Measurements from ENCODE around the gene CASZ1. TPM values are rescaled to one million over a fixed set of nuclear protein-coding genes. Genes with fewer than 3 reads are reported as not detected.

CASZ1 gene
- total RNA-seq, 1 experiment from 2014 or later = 27.8 TPM

DNA sequence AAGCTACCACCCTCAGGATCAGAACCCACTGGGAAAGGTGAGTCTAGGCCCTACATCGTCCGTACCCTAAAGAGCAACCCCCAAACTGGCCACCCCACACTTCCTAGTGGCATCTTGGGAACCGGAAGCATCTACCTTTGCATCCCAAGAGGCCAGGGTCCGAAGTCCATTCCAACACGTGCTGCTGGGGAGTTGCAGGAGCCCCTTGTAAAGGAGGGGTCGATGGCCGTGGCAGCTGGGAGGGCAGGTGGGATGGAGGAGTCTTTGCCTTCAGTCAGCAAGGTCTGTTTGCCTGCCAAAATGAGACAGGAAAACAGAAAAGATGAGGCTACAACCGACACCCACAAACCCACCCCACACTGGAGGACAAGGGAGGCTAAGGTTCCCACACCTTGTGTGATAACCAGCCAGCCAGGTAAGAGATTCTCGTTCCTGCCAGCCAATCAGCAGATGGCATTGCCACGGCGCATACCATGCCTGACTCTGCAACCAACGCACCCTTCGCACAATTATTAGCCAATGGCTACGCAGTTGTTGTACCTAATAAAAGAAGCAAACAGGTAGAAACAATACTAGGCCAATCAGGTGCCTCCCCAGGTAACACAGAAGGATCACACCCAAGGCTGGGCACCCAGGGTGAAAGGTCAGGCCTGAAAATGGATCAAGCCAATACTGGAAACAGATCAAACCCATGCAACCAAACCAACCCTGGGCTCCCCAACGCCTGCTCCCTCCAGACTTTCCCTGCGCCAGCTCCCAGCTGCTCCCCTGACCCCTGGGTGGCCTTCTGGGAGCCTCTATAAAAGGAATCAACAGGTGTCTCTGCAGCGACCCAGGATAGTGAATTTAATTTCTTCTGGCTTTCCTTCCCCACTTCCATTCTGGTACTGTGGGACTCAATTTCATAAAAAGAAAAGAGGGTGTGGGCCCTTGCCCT, 35.6 kb downstream of the CASZ1 start:
- BruUV-seq (replicated peaks) = no TSS peak
- H3K9me3 ChIP-seq (ENCODE audit: control insufficient read depth, insufficient read depth, low read depth, low read length) = no peaks in the 10 kb centered on the region
- no peaks in the 10 kb centered on the region for H3K36me3 ChIP-seq (ENCODE audit: control insufficient read depth, insufficient read depth, low read length)
- no peak for DNase-seq (ENCODE audit: low read depth, low spot score)
- in situ Hi-C loops (cut with HindIII; ENCODE audit: low pct_unique_long_range_greater_than_20kb, low sequenced_read_pairs) (no loop called here), intact Hi-C loops (cut with micrococcal nuclease; ENCODE audit: unreplicated experiment) (no loop called here)
- no peak overlapping the region for H3K4me3 ChIP-seq (ENCODE audit: low read depth in 2 of 2, low read length in 2 of 2)
- TF ChIP-seq SIN3A (IDR thresholded peaks at IDR 0.05; ENCODE audit: borderline replicate concordance, insufficient read depth, low read depth, low read length) (no peak), POLR2AphosphoS5 (IDR thresholded peaks at IDR 0.05; ENCODE audit: low read depth, low read length) (no peak), TCF7L2 (IDR thresholded peaks at IDR 0.05; ENCODE audit: low read depth, low read length) (no peak)
- TF ChIP-seq, protein P1, sequence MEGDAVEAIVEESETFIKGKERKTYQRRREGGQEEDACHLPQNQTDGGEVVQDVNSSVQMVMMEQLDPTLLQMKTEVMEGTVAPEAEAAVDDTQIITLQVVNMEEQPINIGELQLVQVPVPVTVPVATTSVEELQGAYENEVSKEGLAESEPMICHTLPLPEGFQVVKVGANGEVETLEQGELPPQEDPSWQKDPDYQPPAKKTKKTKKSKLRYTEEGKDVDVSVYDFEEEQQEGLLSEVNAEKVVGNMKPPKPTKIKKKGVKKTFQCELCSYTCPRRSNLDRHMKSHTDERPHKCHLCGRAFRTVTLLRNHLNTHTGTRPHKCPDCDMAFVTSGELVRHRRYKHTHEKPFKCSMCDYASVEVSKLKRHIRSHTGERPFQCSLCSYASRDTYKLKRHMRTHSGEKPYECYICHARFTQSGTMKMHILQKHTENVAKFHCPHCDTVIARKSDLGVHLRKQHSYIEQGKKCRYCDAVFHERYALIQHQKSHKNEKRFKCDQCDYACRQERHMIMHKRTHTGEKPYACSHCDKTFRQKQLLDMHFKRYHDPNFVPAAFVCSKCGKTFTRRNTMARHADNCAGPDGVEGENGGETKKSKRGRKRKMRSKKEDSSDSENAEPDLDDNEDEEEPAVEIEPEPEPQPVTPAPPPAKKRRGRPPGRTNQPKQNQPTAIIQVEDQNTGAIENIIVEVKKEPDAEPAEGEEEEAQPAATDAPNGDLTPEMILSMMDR (IDR thresholded peaks at IDR 0.05) = no peak
- TF ChIP-seq, protein P2, sequence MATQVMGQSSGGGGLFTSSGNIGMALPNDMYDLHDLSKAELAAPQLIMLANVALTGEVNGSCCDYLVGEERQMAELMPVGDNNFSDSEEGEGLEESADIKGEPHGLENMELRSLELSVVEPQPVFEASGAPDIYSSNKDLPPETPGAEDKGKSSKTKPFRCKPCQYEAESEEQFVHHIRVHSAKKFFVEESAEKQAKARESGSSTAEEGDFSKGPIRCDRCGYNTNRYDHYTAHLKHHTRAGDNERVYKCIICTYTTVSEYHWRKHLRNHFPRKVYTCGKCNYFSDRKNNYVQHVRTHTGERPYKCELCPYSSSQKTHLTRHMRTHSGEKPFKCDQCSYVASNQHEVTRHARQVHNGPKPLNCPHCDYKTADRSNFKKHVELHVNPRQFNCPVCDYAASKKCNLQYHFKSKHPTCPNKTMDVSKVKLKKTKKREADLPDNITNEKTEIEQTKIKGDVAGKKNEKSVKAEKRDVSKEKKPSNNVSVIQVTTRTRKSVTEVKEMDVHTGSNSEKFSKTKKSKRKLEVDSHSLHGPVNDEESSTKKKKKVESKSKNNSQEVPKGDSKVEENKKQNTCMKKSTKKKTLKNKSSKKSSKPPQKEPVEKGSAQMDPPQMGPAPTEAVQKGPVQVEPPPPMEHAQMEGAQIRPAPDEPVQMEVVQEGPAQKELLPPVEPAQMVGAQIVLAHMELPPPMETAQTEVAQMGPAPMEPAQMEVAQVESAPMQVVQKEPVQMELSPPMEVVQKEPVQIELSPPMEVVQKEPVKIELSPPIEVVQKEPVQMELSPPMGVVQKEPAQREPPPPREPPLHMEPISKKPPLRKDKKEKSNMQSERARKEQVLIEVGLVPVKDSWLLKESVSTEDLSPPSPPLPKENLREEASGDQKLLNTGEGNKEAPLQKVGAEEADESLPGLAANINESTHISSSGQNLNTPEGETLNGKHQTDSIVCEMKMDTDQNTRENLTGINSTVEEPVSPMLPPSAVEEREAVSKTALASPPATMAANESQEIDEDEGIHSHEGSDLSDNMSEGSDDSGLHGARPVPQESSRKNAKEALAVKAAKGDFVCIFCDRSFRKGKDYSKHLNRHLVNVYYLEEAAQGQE (IDR thresholded peaks at IDR 0.05; ENCODE audit: insufficient read depth in 1 of 2, low read depth in 2 of 2, low read length in 1 of 2) = no peak
- H3K27me3 ChIP-seq (ENCODE audit: control insufficient read depth, insufficient read depth, low read length) = no peaks in the 10 kb centered on the region
- POLR2A ChIA-PET = interaction anchor here (0.7 kb wide), 1 partner anchor 176 kb away, joined by 4 read pairs; no protein-coding TSS in a partner anchor
- CTCF ChIA-PET = no interaction called here
- H3K4me1 ChIP-seq (ENCODE audit: control insufficient read depth, insufficient read depth, low read length) = peaks cover 6% of the 10 kb centered on the region
- no peak for ATAC-seq
- H3K27ac ChIP-seq (ENCODE audit: low read length) = no peak overlapping the region

DNA sequence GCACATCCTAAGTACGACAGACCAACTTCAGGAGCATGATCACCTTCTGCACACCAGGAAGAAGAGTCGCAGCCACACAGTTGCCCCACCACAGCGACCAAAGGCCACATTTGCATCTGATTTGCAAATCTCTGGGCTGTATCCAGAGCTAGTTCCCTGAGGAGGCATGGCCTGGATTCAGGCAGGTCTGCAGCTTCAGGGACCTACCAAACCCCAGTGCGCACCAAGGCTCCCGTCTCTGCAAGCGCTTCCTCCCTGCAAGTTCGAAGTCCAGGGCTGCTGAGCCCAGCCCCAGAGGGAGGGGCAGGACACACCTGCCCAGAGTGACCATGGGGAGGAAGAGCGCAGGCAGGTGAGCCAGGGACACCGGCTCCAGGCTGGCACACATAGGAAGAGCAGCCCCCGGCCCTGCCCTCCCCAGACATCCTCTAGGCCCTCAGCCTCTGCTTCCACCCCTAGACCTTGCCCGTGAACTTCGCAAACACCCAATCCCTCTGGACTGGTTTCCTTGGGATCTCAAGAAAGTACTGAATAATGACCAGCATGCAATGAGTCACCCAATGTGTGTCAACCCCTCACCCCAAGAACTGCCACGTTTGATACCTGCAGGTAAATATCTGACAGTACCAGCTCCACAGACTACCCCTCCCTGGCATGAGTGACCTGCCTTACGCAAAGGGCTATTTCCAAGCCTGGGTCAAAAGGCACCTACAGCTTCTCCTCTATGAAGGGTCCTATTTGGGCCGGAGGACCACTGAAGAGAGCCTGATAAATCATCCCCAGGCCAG, 36.8 kb downstream of the CASZ1 start:
- POLR2A ChIA-PET = no interaction called here
- in situ Hi-C loops (cut with HindIII; ENCODE audit: low pct_unique_long_range_greater_than_20kb, low sequenced_read_pairs) (no loop called here), intact Hi-C loops (cut with micrococcal nuclease; ENCODE audit: unreplicated experiment) (no loop called here)
- no peak for TF ChIP-seq POLR2AphosphoS5 (IDR thresholded peaks at IDR 0.05; ENCODE audit: low read depth, low read length)
- TF ChIP-seq, protein P2 (IDR thresholded peaks at IDR 0.05; ENCODE audit: insufficient read depth in 1 of 2, low read depth in 2 of 2, low read length in 1 of 2) = no peak
- no peak for TF ChIP-seq TCF7L2 (IDR thresholded peaks at IDR 0.05; ENCODE audit: low read depth, low read length)
- TF ChIP-seq, protein P1 (IDR thresholded peaks at IDR 0.05) = no peak
- no peak for TF ChIP-seq SIN3A (IDR thresholded peaks at IDR 0.05; ENCODE audit: borderline replicate concordance, insufficient read depth, low read depth, low read length)
- Histone ChIP-seq H3K4me3 (ENCODE audit: low read depth in 2 of 2, low read length in 2 of 2) (no peak overlapping the region), H3K4me1 (ENCODE audit: control insufficient read depth, insufficient read depth, low read length) (peaks cover 6% of the 10 kb centered on the region), H3K9me3 (ENCODE audit: control insufficient read depth, insufficient read depth, low read depth, low read length) (no peaks in the 10 kb centered on the region), H3K36me3 (ENCODE audit: control insufficient read depth, insufficient read depth, low read length) (no peaks in the 10 kb centered on the region), H3K27me3 (ENCODE audit: control insufficient read depth, insufficient read depth, low read length) (no peaks in the 10 kb centered on the region), H3K27ac (ENCODE audit: low read length) (no peak overlapping the region)
- CTCF ChIA-PET = no interaction called here
- BruUV-seq (replicated peaks) = no TSS peak
- no peak for DNase-seq (ENCODE audit: low read depth, low spot score)
- no peak for ATAC-seq

Data from Panc1 (cell line).